ENCODE data around the gene DPF3.

DNA sequence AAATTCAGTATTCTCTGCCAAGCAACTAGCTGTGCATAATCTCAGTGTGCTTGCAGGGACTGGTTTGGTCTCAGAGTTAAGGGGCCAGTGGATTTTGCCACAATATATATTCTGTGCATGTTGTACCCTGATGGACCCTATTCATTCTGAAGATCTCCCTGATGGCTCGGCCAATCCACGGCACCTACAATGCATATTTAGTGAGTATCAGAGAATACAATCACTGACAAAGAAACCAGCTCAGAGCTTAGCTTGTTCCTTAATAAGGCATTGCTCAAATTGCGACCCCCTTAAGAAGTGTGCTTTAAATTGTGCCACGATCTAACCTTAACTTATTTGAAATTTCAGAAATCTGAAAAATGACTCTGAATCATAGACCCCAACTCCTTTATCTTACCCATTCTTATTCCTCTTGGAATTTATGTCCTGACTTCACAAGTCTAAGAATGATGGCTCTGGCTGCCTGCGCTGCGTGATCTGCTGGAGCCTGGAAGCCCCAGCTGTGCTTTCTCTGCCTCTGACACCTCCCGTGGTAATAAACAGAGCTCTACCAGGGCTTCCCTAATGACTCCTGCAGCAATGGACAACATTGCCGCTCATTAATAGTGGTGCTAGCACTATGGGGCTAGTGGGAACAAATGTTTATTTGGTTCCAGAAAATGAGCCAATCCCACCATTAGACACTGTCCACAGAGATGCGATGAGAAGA lies 23.3 kb upstream of the DPF3 start:
- TF ChIP-seq CTCF (IDR thresholded peaks at IDR 0.05; ENCODE audit: low read length), result no peak
- TF ChIP-seq EZH2 (optimal IDR thresholded peaks at IDR 0.05; ENCODE audit: low read depth, low read length), result no peak
- TF ChIP-seq EZH2phosphoT487 (IDR thresholded peaks at IDR 0.05; ENCODE audit: low read length), result no peak
